HepG2 (cell line): ENCODE measurements around the gene DOC2A. TPM values are rescaled to one million over a fixed set of nuclear protein-coding genes. Genes with fewer than 3 reads are reported as not detected.

ENCODE experiments used
- ATAC-seq: fragments of 200-7000 bp; cut with Tn5 transposase; 3 replicates; pipeline ENCODE4 v1.9.1; 2020; ENCODE audit warnings: mild to moderate bottlenecking, moderate library complexity
- BruUV-seq: library from RNA; stranded (reverse); fragments of 400-500 nt; replicated peaks from 2 replicates; lab custom pipeline; 2021; lab: Mats Ljungman, UMichigan
- CTCF ChIA-PET: fragments of 300-600 bp; formaldehyde crosslinking; extraction: SDS; loops from one replicate; lab custom pipeline; 2021; ENCODE audit warnings: low total read pairs, inconsistent platforms, low intra/inter-chr PET ratio; lab: Yijun Ruan, JAX
- POLR2A ChIA-PET: fragments of 350-600 bp; sonication (Branson Sonifier 250); formaldehyde crosslinking; loops from one replicate; lab custom pipeline; 2020; ENCODE audit warnings: antibody characterized with exemption, inconsistent platforms; lab: Yijun Ruan, JAX
- DNase-seq: peaks from one replicate; pipeline ENCODE4 v3.0.0-alpha.2; 2015; ENCODE audit warnings: low spot score
- FAIRE-seq: peaks from 3 replicates; lab custom pipeline; 2011; peaks lifted over from hg19 to GRCh38; lab: Jason Lieb, UNC
- H2AFZ ChIP-seq: one replicate; pipeline ENCODE4 v1.6.1; 2011; ENCODE audit warnings: low read length, inconsistent platforms
- H3K27ac ChIP-seq: fragments of 300-600 bp; 3 replicates; pipeline ENCODE4 v1.8.0; 2011; ENCODE audit warnings: mixed run types, mild to moderate bottlenecking, mixed read lengths, low read length, inconsistent platforms; ENCODE audit not compliant: insufficient read depth; ENCODE audit errors: extremely low read length
- H3K27me3 ChIP-seq, 2 experiments: fragments of 200-600 bp in 1 of 2; 2 replicates in 1 of 2; 3 replicates in 1 of 2; pipeline versions ENCODE4 v1.6.0 to v1.8.0; 2011; ENCODE audit warnings: low read length in 2 of 2, mild to moderate bottlenecking in 2 of 2, moderate library complexity in 2 of 2, inconsistent platforms in 1 of 2; ENCODE audit not compliant: insufficient read depth in 2 of 2, control insufficient read depth in 1 of 2
- H3K36me3 ChIP-seq, 2 experiments: fragments of 200-600 bp in 1 of 2; replicated peaks in 1 of 2; 2 replicates in 1 of 2; 3 replicates in 1 of 2; pipeline versions ENCODE4 v1.5.1 to v1.8.0; 2011; ENCODE audit warnings: low read length in 2 of 2, inconsistent platforms in 1 of 2; ENCODE audit not compliant: insufficient read depth in 2 of 2, control insufficient read depth in 1 of 2
- H3K4me1 ChIP-seq: 2 replicates; pipeline ENCODE4 v1.5.1; 2012; ENCODE audit warnings: low read length, inconsistent platforms; ENCODE audit not compliant: insufficient read depth
- H3K4me2 ChIP-seq: 2 replicates; pipeline ENCODE4 v1.6.0; 2011; ENCODE audit warnings: low read depth, low read length, inconsistent platforms
- H3K4me3 ChIP-seq, 3 experiments: fragments of 200-600 bp in 1 of 3; sonication (generic), shearing (Covaris generic) in 1 of 3; replicated peaks in 1 of 3; 2 replicates each; pipeline ENCODE4 v1.5.1; 2011 to 2016; ENCODE audit warnings: low read length in 3 of 3, inconsistent platforms in 2 of 3, low read depth in 2 of 3, mild to moderate bottlenecking in 2 of 3, control low read depth in 1 of 3, mixed read lengths in 1 of 3; ENCODE audit not compliant: insufficient read depth in 1 of 3
- H3K79me2 ChIP-seq: one replicate; pipeline ENCODE4 v1.6.1; 2011; ENCODE audit warnings: low read length, inconsistent platforms; ENCODE audit not compliant: insufficient read depth
- H3K9ac ChIP-seq: 2 replicates; pipeline ENCODE4 v1.6.0; 2011; ENCODE audit warnings: mild to moderate bottlenecking, low read depth, low read length, inconsistent platforms; ENCODE audit not compliant: insufficient read depth
- H3K9me3 ChIP-seq: 2 replicates; pipeline ENCODE4 v1.5.1; 2012; ENCODE audit warnings: mild to moderate bottlenecking, low read length
- H4K20me1 ChIP-seq: 2 replicates; pipeline ENCODE4 v1.6.0; 2011; ENCODE audit warnings: inconsistent platforms, mild to moderate bottlenecking, low read length, moderate library complexity; ENCODE audit not compliant: insufficient read depth
- CREB3 ChIP-seq: sonication (generic); formaldehyde crosslinking; IDR thresholded peaks from 2 replicates; pipeline ENCODE4 v1.5.0; 2020; ENCODE audit warnings: missing genetic modification reagents
- FOXO1 ChIP-seq: sonication (generic); formaldehyde crosslinking; IDR thresholded peaks from 2 replicates; pipeline ENCODE4 v1.4.0; 2020; ENCODE audit warnings: missing genetic modification reagents
- GFI1 ChIP-seq: sonication (generic); formaldehyde crosslinking; IDR thresholded peaks from 2 replicates; pipeline ENCODE4 v1.5.0; 2020; ENCODE audit warnings: missing genetic modification reagents, mild to moderate bottlenecking, borderline replicate concordance
- JDP2 ChIP-seq: sonication (generic); formaldehyde crosslinking; IDR thresholded peaks from 2 replicates; pipeline ENCODE4 v1.8.1; 2022; ENCODE audit warnings: missing genetic modification reagents, borderline replicate concordance
- JUN ChIP-seq: sonication (generic); formaldehyde crosslinking; IDR thresholded peaks from 2 replicates; pipeline ENCODE4 v1.4.0; 2020; ENCODE audit warnings: mild to moderate bottlenecking, missing genetic modification reagents
- KDM4B ChIP-seq: sonication (generic); formaldehyde crosslinking; IDR thresholded peaks from 2 replicates; pipeline ENCODE4 v1.4.0; 2020; ENCODE audit warnings: missing genetic modification reagents
- KLF13 ChIP-seq: sonication (generic); formaldehyde crosslinking; IDR thresholded peaks from 2 replicates; pipeline ENCODE4 v1.4.0; 2020; ENCODE audit warnings: mild to moderate bottlenecking, missing genetic modification reagents
- MAFK ChIP-seq, 2 experiments: IDR thresholded peaks in 1 of 2; conservative IDR thresholded peaks in 1 of 2; 2 replicates each; pipeline ENCODE4 v1.6.1; 2011; ENCODE audit warnings: improper control_type of control experiment in 2 of 2, low read length in 2 of 2
- RCOR2 ChIP-seq: IDR thresholded peaks from 2 replicates; pipeline ENCODE4 v1.6.1; 2016; ENCODE audit warnings: missing biosample characterization, missing genetic modification reagents
- ZBTB25 ChIP-seq: IDR thresholded peaks from 2 replicates; pipeline ENCODE4 v1.6.1; 2018; ENCODE audit warnings: missing genetic modification reagents
- ZC3H13 ChIP-seq: sonication (generic); formaldehyde crosslinking; IDR thresholded peaks from 2 replicates; pipeline ENCODE4 v1.8.1; 2023; ENCODE audit warnings: mild to moderate bottlenecking, missing genetic modification reagents, moderate library complexity
- ZMYM3 ChIP-seq: sonication (generic); formaldehyde crosslinking; IDR thresholded peaks from 2 replicates; pipeline ENCODE4 v1.5.1; 2020; ENCODE audit warnings: mild to moderate bottlenecking, missing genetic modification reagents
- ZNF256 ChIP-seq: sonication (generic); formaldehyde crosslinking; conservative IDR thresholded peaks from 2 replicates; pipeline ENCODE4 v1.4.0; 2020; ENCODE audit warnings: missing genetic modification reagents
- ZNF609 ChIP-seq: sonication (generic); formaldehyde crosslinking; IDR thresholded peaks from 2 replicates; pipeline ENCODE4 v1.4.0; 2020; ENCODE audit warnings: mild to moderate bottlenecking, missing genetic modification reagents, borderline replicate concordance
- ZNF615 ChIP-seq: sonication (generic); formaldehyde crosslinking; IDR thresholded peaks from 2 replicates; pipeline ENCODE4 v1.5.0; 2020; ENCODE audit warnings: mild to moderate bottlenecking, missing genetic modification reagents, borderline replicate concordance
- ZNF768 ChIP-seq: sonication (generic); formaldehyde crosslinking; IDR thresholded peaks from 2 replicates; pipeline ENCODE4 v1.4.0; 2020; ENCODE audit warnings: missing genetic modification reagents
- ZNF777 ChIP-seq: sonication (generic); formaldehyde crosslinking; IDR thresholded peaks from 2 replicates; pipeline ENCODE4 v1.4.0; 2020; ENCODE audit warnings: missing genetic modification reagents
- ZNF883 ChIP-seq: sonication (generic); formaldehyde crosslinking; IDR thresholded peaks from 2 replicates; pipeline ENCODE4 v1.5.1; 2020; ENCODE audit warnings: mild to moderate bottlenecking, missing genetic modification reagents; ENCODE audit errors: not compliant biosample characterization
- WGBS: methylation state at CpG from one replicate; pipeline ENCODE4 v1.1.6; 2017; ENCODE audit warnings: low lambda C conversion rate; 5-methylcytosine and 5-hydroxymethylcytosine counted together
- in situ Hi-C: cut with HindIII; loops from 2 replicates; pipeline ENCODE4 v1.10.0; 2017; ENCODE audit warnings: low pct_unique_long_range_greater_than_20kb; ENCODE audit not compliant: extremely low pct_ligation_motif_present
- intact Hi-C: fragments of 100-400 bp; cut with micrococcal nuclease; formaldehyde crosslinking; loops from one replicate; pipeline ENCODE4 v1.10.0; 2022; ENCODE audit not compliant: unreplicated experiment
- polyA plus RNA-seq, 8 experiments: library from polyadenylated mRNA; depleted of rRNA in 3 of 8; stranded (reverse) in 7 of 8; unstranded in 1 of 8; fragments of >200 nt; fragmentation: Illumina TruSeq in 4 of 8; extraction: Trizol in 4 of 8; gene quantifications; 2 replicates each; pipeline versions ENCODE4 v1.2.1 to v1.2.3, GENCODE V29; 2011 to 2016; ENCODE audit warnings: low read depth in 4 of 8, missing spikeins in 1 of 8, mixed read lengths in 1 of 8; ENCODE audit not compliant: insufficient read depth in 1 of 8
- total RNA-seq, 5 experiments: library from RNA; depleted of rRNA; stranded (reverse); fragments of >200 nt; fragmentation: Illumina TruSeq; extraction: Trizol; gene quantifications; 2 replicates each; pipeline ENCODE4 v1.2.3, GENCODE V29; 2016; ENCODE audit warnings: low read depth in 1 of 5

DOC2A gene
- total and polyA plus RNA-seq, 2 of the 13 experiments (the other 11 are each of a cell fraction or from before 2014, with no cell fraction given) = 0.15 to 0.55 TPM

- TF ChIP-seq MAFK (conservative IDR thresholded peaks at IDR 0.05 in 1 of 2, IDR thresholded peaks at IDR 0.05 in 1 of 2; ENCODE audit: low read length in 2 of 2) (no peak), ZNF777 (CRISPR knock-in tag) (no peak), CREB3 (CRISPR knock-in tag) (no peak), ZBTB25 (CRISPR knock-in tag) (no peak), KDM4B (no peak)
- TF ChIP-seq, all 625 proteins: peak for 0
These were observed 39.0 kb upstream of the DOC2A start (continued) for GRCh38 chr16:30049871-30050270.

- H3K36me3 ChIP-seq = no peaks in the 10 kb centered on the region
- DNase-seq = no peak
- no peak overlapping the region for H3K4me3 ChIP-seq
- FAIRE-seq = no peak
- no peak overlapping the region for H2AFZ ChIP-seq
- in situ Hi-C loops = no loop called here
- WGBS = 93% methylated on average over 1 of the region's 1 CpG
- TF ChIP-seq ZNF768 (CRISPR knock-in tag) (peak; percentile 99), GFI1 (no peak), ZMYM3 (CRISPR knock-in tag) (peak; percentile 86), ZNF883 (CRISPR knock-in tag) (no peak), FOXO1 (CRISPR knock-in tag) (no peak), ZNF615 (0 out of 2 replicates have a peak, but pooled peaks have one; percentile 29), RCOR2 (peak; percentile 31; the same call in 1 of the 2 replicates), KLF13 (CRISPR knock-in tag) (0 out of 2 replicates have a peak, but pooled peaks have one; percentile 52), ZNF256 (CRISPR knock-in tag) (no peak), JUN (CRISPR knock-in tag) (no peak), ZC3H13 (CRISPR knock-in tag) (no peak), JDP2 (CRISPR knock-in tag) (no peak), ZNF609 (CRISPR knock-in tag) (no peak)
- 0 out of 2 replicates have a peak overlapping the region, but pooled peaks have one; percentile 41 for H3K4me2 ChIP-seq
- peak; percentile 24 for ATAC-seq
- no TSS peak for BruUV-seq
- H3K4me1 ChIP-seq = peaks cover 19% of the 10 kb centered on the region
- POLR2A ChIA-PET = interaction anchor here (1.7 kb wide), 1 partner anchor 19 kb away, joined by 4 read pairs; the partner anchor contains the start of gene ALDOA
- H3K27ac ChIP-seq = no peak overlapping the region
- intact Hi-C loops = no loop called here
- no peak overlapping the region for H3K9ac ChIP-seq
- no peaks in the 10 kb centered on the region for H4K20me1 ChIP-seq
- H3K27me3 ChIP-seq = peaks cover 0 to 24% of the 10 kb centered on the region in 2 experiments; a peak in 3 of 5 replicates
- CTCF ChIA-PET = no interaction called here
- no peaks in the 10 kb centered on the region for H3K9me3 ChIP-seq
- H3K79me2 ChIP-seq = no peaks in the 10 kb centered on the region
These were observed 35.8 kb upstream of the DOC2A start for GRCh38 chr16:30046588-30046987.
